Measurements from ENCODE around the gene KRT80.

- TF ChIP-seq EZH2 (IDR thresholded peaks at IDR 0.05; ENCODE audit: borderline replicate concordance, low read depth, low read length, severe bottlenecking) (no peak), CTCF (IDR thresholded peaks at IDR 0.05; ENCODE audit: extremely low read depth in 1 of 2, insufficient read depth in 1 of 2, low read depth in 1 of 2, low read length in 2 of 2) (no peak)
These were observed 70.6 kb downstream of the KRT80 start for GRCh38 chr12:52120951-52121823.

Data from endothelial cell of umbilical vein (primary cell).